Measurements from ENCODE around the gene CIAO1.
"Not testable (repeated sequence)": the region's sequence is repeated elsewhere in the genome, so short reads cannot be mapped to it uniquely, and the experiment has no call there.

The CIAO1 gene

DNA sequence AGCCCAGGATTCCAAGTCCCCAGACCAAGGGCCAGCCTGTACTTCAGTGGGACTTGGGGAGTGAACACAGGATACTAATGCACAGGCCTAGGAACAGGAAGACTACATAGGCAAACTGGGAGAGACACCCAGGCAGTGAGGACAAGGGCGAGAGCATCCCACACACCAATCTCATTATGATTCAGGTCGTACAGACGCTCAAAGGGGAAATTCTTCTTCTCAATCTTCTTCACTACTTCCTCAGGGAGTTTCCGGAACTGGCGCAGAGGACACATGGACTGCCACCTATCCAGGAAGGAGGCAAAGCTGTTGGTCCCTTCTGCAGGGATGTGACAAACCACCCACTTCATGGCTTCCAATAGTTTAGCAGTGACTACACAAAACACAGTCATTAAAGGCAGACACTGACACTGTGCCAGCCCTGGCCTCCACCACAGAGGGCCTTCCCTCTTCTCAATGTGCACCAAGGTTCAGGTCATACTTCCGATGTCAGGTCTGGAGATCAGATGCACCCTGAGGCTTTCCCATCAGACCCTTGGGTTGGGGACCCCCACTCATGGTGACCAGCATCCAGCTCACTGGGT, 21.3 kb downstream of the CIAO1 start:
- DNase-seq = no peak

DNA sequence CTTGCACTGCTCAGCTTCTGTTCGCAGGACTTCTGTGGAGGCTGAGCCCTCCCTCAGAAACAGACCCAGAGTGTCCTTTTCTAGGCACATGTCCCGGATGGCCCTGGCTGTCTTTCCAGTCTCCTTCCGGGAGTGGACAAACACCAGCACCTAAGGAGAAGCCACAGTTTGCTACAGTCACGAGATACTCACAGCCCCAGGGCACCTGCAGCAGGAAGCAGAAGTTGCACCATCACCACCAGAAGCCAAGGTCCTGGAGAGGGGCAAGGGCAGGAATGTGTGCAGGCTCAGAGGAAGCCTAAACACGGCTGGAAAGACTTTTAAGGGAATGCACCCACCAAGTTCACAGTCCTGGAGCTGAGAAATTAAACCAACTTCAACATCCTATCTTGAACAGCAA, 25.7 kb downstream of the CIAO1 start:
- no peak for DNase-seq

DNA sequence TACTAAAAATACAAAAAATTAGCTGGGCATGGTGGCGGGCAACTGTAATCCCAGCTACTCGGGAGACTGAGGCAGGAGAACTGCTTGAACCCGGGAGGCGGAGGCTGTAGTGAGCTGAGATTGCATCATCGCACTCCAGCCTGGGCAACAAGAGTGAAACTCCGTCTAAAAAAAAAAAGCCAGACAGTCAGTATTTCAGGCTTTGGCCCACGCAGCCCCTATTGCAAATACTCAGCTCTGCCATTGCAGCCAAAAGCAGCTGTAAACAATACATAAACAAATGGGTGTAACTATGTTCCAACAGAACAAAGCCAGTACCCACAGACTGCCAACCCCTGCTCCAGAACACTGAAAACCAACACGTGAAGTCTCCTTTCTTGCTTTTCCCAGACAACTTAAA, 28.2 kb downstream of the CIAO1 start:
- not testable (repeated sequence) for DNase-seq

DNA sequence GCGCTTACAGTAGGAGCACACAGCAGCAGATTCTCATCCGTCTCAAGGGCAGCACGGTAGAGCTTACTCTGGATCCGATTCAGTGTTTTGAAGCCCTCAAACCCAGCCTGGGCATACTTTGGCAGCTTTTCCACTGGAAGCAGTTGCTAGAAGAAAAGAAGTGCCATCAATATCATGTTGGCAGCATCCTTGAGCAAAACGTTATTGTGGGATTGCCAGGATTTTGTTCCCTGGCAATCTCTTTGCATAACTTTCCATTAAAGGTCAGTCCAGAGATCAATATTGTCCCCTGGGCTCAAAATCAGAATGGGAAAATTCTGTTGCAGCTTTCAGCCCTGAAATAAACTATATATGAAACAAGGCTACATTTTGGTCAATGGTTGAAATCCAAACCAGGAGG, 30.9 kb downstream of the CIAO1 start:
- DNase-seq = no peak

DNA sequence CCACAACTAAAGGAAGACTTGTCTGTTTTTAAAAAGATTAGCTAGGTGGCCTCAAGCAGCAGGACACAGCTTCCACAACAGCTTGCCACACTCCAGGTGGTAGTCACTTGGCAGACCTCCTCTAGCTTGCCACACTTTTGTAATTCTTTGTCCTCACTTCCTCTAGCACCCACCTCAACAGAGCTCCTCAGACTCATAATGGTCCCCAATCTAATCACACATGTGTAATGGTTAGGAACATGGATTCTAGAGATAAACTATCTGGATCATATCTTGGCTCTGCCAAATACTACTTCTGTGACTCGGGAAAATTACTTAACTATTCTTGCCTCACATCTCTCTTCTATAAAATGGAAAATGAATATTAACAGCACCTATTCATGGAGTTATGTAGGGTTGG, 35.8 kb downstream of the CIAO1 start:
- no peak for DNase-seq

DNA sequence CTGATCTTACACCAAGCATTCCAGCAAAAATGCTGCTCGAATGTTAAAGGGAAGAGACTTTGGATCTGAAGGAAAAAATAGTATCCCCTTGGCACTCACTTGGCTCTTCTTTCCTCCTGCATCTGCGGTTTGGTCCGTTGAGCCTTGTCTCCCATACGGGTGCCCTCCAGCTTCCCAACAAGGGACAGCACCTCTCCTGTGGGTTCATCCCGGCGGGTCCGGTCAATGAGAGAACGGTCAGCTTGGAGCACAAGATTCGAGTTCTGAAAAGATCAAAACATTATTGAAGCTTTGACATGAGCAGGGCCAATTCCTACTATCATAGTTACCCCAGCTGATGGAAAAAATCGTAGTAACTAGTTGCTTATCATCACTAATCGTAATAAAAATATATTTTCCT, 38.6 kb downstream of the CIAO1 start:
- no peak for DNase-seq

DNA sequence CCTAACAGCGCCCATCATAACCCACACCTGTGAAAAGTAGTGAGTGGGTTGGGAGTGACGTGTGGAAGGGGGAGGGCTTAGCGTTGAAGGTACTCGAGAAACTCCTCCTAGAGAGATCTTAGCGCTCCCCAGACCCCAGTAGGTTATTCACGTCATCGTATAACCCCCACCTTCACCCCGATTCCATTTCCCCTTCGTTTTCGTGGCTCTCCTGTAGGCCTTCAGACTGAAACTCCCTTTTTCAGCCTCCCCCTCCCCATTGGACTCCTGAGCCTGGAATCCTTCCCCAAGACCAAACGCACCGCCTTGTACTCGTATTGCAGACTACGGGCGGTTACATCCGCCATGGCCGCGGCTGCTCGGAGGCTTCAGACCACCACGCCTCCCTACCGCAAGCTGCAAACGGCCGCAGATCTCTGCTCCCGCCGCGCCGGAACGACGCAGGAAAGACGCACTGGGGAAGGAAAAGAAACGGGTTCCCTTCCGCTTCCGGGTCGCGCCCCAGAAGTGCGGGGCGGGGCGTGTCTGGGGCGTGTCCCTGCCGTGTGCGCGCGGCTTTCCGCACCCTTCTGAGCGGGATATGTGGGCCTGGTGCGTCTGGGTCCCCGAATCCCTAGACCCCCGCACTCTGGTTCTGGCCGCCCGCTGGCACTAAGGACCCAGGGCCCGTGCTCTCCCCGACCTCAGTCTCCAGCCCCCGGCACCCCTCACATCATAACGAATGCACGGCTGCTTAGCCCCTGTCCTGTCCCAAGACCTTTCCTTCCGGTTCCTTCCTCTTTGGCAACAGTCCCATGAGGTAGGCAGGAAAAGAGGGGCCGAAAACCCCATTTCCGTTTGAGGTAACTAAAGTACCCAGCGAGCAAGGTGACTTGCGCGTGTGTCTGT, 39.3 kb downstream of the CIAO1 start, which contains the start of gene SNRNP200:
Gene SNRNP200 (minus strand): TSS at position 456 of the 888 bp plus-strand sequence. CDS start 109 bp downstream, at position 347.
- DNase-seq = peak; percentile 92

DNA sequence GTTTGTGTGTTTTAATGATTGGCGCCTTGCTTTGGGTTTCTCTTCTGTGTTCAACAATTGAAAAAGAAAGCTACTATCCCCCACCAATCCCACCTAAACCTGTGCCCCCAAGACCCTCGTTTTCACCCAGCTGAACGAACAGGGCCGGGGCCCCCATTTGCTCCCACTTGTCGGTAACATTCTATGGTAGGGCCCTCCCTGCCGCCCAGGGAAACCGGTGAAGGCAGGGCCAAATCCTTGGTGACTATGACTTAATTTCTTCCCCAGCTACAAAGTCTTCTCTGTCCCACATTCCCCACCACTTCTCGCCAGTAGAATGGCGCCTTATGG, 39.9 kb downstream of the CIAO1 start:
- no peak for DNase-seq

DNA sequence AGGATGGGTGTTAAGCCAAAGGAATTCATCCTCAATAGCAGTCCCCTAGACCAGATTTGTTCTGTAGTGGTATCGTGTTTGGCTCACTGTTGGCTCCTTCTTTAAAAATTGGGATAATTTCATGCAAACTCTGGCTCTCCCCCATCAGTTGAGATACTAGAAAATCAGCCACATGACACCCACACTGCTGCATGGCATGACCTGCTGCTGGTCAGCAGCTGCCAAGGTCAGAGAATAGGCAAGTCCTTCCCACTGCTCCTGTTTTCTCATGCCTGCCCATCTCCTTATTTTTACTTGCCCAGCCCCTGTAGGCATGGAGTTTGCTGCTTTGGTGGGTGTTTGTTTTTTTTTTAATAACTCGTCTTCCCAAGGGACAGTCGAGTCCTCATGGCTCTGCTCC, 40.3 kb downstream of the CIAO1 start:
- no peak for DNase-seq

DNA sequence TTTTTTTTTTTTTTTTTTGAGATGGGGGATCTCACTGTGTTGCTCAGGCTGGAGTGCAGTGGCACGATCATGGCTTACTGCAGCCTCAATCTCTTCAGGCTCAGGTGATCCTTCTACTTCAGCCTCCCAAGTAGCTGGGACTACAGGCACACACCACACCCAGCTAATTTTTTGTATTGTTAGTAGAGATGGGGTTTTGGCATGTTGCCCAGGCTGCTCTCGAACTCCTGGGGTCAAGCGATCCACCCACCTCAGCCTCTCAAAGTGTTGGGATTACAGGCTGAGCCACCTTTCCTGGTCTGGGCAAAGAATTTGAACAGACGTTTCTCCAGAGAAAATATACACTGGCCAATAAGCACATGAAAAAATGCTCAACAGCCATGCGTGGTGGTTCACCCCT, 42.2 kb downstream of the CIAO1 start:
- no peak for DNase-seq

DNA sequence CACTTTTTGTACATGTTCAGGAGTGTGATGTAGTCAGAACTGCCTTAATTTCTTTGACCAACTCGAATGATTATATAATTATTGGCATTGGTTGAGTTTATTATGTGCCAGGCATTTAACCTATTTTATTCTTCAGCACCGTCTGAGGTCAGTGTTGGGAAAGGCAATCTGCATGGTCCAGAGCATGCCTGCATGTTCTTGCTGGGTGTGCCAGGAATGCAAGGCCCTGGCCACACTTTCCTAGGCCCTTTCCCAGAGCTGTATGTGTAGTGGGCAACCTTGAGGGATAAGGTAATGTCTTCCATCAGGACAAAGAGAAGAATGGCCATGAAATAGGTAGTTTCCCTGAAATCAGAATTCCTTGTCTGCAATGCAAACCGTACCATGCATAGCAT, 49.0 kb downstream of the CIAO1 start:
- DNase-seq = no peak

DNA sequence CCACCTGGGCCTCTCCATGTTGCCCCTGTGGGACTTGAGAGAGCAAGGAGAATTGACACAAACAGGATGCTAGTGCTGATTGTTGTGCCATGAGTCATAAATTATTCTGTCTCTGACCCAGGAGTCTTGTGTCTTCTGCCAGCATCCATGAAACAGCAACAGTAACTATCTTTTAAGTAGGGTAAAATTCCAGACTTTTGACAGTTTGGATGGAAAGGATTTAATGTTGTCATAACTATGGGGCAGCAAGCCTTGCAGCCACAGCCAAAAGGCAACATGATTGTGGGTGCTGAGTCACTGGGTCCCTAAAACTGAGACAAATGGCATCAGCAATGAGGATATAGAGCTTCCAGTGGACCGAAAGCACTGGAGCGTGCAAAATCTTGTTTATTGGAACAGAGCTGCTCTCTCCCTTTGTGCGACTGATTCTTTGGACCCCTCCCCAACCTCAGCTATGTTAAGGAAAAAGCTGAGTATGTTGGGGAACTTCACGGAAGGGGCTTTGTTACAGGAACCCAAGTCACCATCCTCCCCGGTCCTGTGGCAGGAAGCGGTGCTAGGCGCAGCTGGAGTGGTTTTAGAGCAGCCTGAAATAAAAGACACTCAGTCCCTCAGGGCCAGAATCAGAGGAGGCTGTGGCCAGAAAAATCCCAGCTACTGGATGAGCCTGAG, 49.5 kb downstream of the CIAO1 start:
- DNase-seq = no peak

DNA sequence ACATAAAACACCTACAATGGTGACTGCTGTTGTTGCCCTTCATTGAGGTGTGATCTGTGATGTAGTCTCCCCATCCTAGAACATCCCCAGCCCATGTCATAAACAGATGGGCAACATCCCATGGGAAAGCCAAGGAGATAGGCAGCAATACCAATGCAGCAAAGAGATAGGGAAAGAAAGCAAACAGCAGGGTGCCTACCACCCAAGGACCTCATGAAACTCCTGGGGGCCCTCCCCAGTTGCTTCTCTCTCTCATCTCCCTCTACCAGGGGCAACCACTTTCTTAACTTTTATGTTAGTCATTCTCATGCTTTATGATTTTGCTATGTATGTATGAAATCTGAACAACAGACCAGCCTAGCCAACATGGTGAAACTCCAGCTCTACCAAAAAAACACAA, 51.0 kb downstream of the CIAO1 start:
- DNase-seq = no peak

DNA sequence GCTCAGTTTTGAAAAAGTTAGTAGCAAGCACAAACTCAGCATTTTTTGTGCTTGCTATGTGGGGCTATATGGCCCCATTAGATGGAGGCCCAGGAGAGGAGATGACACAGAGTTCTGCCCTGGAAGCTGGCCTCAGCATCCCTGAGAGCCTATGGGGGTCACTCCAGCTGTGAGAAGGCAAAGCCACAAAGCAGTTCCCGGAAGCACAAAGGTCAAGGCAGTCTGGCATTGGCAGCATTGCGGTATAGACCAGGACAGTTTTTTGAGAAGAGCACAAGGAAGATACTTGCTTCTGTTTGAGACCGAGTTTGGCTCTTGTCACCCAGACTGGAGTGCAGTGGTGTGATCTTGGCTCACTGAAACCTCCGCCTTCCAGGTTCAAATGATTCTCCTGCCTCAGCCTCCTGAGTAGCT, 51.6 kb downstream of the CIAO1 start:
- DNase-seq = no peak

DNA sequence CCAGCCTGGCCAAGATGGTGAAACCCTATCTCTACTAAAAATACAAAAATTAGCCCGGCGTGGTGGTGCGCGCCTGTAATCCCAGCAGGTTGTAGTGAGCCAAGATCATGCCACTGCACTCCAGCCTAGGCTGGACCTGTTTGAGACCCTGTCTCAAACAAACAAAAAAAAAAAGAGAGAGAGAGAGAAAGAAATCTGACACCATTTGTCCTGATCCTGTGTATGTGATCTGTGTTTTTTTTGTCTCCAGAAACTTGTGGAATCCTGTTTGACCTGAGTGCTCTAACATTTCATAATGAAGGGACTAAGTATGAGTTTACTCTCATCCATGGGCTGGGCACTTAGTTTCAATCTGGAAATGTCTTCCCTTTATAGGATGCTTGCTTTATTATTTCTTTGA, 52.7 kb downstream of the CIAO1 start:
- DNase-seq = no peak

DNA sequence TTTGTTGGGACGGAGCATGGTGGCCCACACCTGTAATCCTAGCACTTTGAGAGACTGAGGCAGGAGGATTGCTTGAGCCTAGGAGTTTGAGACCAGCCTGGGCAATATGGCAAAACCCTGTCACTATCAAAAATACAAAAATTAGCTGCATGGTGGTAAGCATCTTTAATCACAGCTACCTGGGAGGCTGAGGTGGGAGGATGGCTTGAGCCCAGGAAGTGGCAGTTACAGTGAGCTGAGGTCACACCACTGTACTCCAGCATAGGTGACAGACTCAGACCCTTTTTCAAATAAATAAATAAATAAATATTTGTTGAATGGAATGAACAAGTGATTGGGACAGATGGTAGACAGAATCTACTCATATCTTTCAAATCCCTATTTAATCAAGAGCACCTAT, 53.4 kb downstream of the CIAO1 start:
- no peak for DNase-seq

DNA sequence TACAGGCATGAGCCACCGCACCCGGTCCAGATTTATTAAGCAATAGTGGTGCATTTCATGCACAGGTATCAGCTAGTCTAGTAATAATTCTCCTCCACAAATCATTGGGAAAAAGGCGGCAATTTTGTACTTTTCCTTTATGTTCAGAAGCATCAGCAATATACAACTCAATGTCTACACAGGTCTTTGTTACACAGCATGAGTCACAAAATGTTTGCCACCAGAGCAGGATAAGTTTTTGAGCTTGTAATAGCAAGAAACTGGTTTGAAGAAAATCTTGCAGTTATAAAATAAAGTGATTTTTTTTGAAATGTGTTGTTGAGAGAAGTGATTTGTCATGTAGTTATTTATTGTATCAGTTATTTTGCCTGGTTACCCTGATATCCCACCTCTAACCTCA, 54.3 kb downstream of the CIAO1 start:
- no peak for DNase-seq

DNA sequence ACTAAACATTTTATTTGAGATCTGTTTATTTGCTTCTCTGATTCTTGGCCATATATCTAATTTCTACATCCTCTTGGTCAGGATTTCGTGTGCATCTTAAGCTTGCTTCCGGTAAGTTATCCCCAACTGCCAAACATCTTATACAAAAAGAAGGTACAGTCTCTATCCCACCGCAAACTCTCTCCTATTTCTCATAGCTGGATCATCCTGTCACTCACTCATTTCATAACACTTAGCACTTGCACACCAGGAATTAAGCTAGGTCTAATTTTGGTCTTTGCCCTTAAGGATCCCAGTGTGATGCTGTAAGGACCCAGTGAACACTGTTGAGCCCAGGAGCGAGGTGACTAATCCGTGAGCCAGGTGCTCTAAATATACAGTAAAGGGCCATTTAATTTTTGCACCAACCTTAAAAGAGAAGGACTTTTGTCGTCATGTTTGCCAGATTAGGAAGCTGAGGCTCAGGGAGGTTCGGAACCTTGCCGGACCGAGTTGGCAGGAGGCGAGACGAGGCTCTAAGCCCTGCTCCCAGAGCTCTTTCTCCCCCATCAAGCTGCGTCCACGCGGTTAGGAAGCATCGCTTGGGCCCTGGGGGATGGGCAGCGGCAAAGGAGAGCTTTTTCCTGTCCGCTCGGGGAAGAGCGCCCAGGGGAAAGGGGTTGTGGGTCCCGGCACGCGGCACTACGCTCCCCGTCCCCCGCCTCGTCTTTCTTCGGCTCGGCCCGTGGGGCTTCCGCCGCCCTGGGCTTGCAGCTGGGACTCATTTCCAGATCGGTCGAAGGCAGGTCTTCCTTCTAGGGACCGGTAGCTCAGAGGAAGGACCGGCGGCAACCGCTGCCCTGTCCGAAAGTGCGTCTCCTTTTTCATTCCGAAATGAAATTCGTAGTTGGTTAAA, 55.0 kb downstream of the CIAO1 start:
- peak; percentile 22 for DNase-seq
